Osteoblast (primary cell): ENCODE data around the gene LRRC74A. TPM values are rescaled to one million over a fixed set of nuclear protein-coding genes. Genes with fewer than 3 reads are reported as not detected.

ENCODE experiments used
- DNase-seq: peaks from one replicate; pipeline ENCODE4 v3.0.0; 2011; ENCODE audit warnings: low spot score, mixed read lengths; ENCODE audit not compliant: insufficient read length; ENCODE audit errors: missing footprints
- H2AFZ ChIP-seq: 2 replicates; pipeline ENCODE4 v1.6.0; 2011; ENCODE audit warnings: mild to moderate bottlenecking, low read length
- H3K27ac ChIP-seq: 2 replicates; pipeline ENCODE4 v1.5.1; 2011; ENCODE audit warnings: mild to moderate bottlenecking, low read depth, low read length, moderate library complexity
- H3K27me3 ChIP-seq: 2 replicates; pipeline ENCODE4 v1.6.0; 2012; ENCODE audit warnings: mild to moderate bottlenecking, control low read depth, inconsistent platforms, low read length, moderate library complexity; ENCODE audit not compliant: insufficient read depth
- H3K36me3 ChIP-seq: 2 replicates; pipeline ENCODE4 v1.5.1; 2011; ENCODE audit warnings: mild to moderate bottlenecking, low read length, control low read depth, moderate library complexity; ENCODE audit not compliant: insufficient read depth
- H3K4me1 ChIP-seq: 2 replicates; pipeline ENCODE4 v1.5.1; 2011; ENCODE audit warnings: mild to moderate bottlenecking, low read length, control low read depth, moderate library complexity; ENCODE audit not compliant: insufficient read depth
- H3K4me2 ChIP-seq: 2 replicates; pipeline ENCODE4 v1.6.0; 2011; ENCODE audit warnings: mild to moderate bottlenecking, low read length; ENCODE audit not compliant: insufficient read depth
- H3K4me3 ChIP-seq: fragments of 200-600 bp; sonication (generic); 3 replicates; pipeline ENCODE4 v1.5.1; 2012; ENCODE audit warnings: mild to moderate bottlenecking, low read length, inconsistent platforms; ENCODE audit not compliant: insufficient read depth
- H3K79me2 ChIP-seq: 2 replicates; pipeline ENCODE4 v1.6.0; 2012; ENCODE audit warnings: mild to moderate bottlenecking, low read length, control low read depth, inconsistent platforms; ENCODE audit not compliant: insufficient read depth
- H3K9me3 ChIP-seq: 2 replicates; pipeline ENCODE4 v1.5.1; 2011; ENCODE audit warnings: low read depth, low read length, control low read depth
- H4K20me1 ChIP-seq: 2 replicates; pipeline ENCODE4 v1.6.0; 2012; ENCODE audit warnings: mild to moderate bottlenecking, low read length, control low read depth; ENCODE audit not compliant: insufficient read depth
- CTCF ChIP-seq: IDR thresholded peaks from 2 replicates; pipeline ENCODE4 v1.5.1; 2011; ENCODE audit warnings: mild to moderate bottlenecking, low read depth, low read length, moderate library complexity; ENCODE audit errors: extremely low read depth
- total RNA-seq: library from RNA; depleted of rRNA; stranded (reverse); fragments of >200 nt; gene quantifications from 2 replicates; pipeline ENCODE4 v1.2.3, GENCODE V29; 2012

The LRRC74A gene
- total RNA-seq, 1 donor, result not detected

- no peak for DNase-seq
- H3K36me3 ChIP-seq, result peaks cover 7% of the 10 kb centered on the region
- peak overlapping the region; percentile 86 for H3K4me3 ChIP-seq
- peaks cover 12% of the 10 kb centered on the region for H3K4me1 ChIP-seq
- peaks cover 4% of the 10 kb centered on the region for H3K27me3 ChIP-seq
- H4K20me1 ChIP-seq, result peaks cover 3% of the 10 kb centered on the region
- peak overlapping the region; percentile 99 for H3K4me2 ChIP-seq
- no peaks in the 10 kb centered on the region for H3K9me3 ChIP-seq
- H3K27ac ChIP-seq, result no peak overlapping the region
- peak overlapping the region; percentile 87 for H2AFZ ChIP-seq
- H3K79me2 ChIP-seq, result peaks cover 5% of the 10 kb centered on the region
- no peak for TF ChIP-seq CTCF
Observed at GRCh38 chr14:76812093-76812421, 14.2 kb upstream of the LRRC74A start.

GRCh38 chr14:76812422-76813383 lies 13.5 kb upstream of the LRRC74A start, which contains the start of gene ANGEL1:
ANGEL1 (minus strand) TSS chr14:76812882; CDS start chr14:76812827, 55 bp downstream.
- H3K9me3 ChIP-seq, result no peaks in the 10 kb centered on the region
- no peak for TF ChIP-seq CTCF
- peak; percentile 98 for DNase-seq
- no peak within 1 kb of the TSS for H3K27ac ChIP-seq
- peaks cover 12% of the 10 kb centered on the region for H3K4me1 ChIP-seq
- peaks cover 9% of the 10 kb centered on the region for H3K27me3 ChIP-seq
- H3K4me3 ChIP-seq, result peak within 1 kb of the TSS; percentile 86
- H3K4me2 ChIP-seq, result peak within 1 kb of the TSS; percentile 99
- peaks cover 2% of the 10 kb centered on the region for H3K36me3 ChIP-seq
- H4K20me1 ChIP-seq, result peaks cover 3% of the 10 kb centered on the region
- peaks cover 5% of the 10 kb centered on the region for H3K79me2 ChIP-seq
- peak within 1 kb of the TSS; percentile 87 for H2AFZ ChIP-seq

GRCh38 chr14:76814726-76815645 lies 11.2 kb upstream of the LRRC74A start:
- Histone ChIP-seq H2AFZ (no peak overlapping the region), H3K9me3 (no peaks in the 10 kb centered on the region), H3K27me3 (peaks cover 13% of the 10 kb centered on the region), H4K20me1 (peaks cover 2% of the 10 kb centered on the region), H3K36me3 (no peaks in the 10 kb centered on the region), H3K4me3 (no peak overlapping the region), H3K4me2 (no peak overlapping the region), H3K79me2 (peaks cover 5% of the 10 kb centered on the region), H3K4me1 (peaks cover 12% of the 10 kb centered on the region), H3K27ac (no peak overlapping the region)
- DNase-seq, result no peak
- no peak for TF ChIP-seq CTCF
